ENCODE data around the gene AKIRIN1.

DNA sequence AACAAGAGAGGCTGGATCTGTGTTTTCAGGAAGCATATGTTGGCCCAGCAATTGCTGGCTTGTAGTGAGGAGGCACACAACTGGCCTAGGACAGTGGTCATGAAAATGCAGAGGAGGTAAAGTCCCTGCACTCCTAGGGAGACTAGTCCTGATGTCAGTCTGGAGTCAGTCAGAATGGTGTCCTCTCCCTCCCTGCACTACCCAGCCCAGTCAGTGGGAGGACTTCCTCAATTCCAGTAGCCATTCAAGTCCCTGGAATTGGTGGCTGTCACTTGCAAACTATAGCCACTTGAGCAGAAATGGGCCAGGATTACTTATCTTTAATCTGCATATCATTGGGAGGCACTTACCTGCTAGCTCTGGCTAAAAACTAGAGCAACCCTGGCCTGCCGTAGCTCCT, 53.7 kb downstream of the AKIRIN1 start:
- TF ChIP-seq, protein P1, sequence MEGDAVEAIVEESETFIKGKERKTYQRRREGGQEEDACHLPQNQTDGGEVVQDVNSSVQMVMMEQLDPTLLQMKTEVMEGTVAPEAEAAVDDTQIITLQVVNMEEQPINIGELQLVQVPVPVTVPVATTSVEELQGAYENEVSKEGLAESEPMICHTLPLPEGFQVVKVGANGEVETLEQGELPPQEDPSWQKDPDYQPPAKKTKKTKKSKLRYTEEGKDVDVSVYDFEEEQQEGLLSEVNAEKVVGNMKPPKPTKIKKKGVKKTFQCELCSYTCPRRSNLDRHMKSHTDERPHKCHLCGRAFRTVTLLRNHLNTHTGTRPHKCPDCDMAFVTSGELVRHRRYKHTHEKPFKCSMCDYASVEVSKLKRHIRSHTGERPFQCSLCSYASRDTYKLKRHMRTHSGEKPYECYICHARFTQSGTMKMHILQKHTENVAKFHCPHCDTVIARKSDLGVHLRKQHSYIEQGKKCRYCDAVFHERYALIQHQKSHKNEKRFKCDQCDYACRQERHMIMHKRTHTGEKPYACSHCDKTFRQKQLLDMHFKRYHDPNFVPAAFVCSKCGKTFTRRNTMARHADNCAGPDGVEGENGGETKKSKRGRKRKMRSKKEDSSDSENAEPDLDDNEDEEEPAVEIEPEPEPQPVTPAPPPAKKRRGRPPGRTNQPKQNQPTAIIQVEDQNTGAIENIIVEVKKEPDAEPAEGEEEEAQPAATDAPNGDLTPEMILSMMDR (conservative IDR thresholded peaks at IDR 0.05 in 1 of 2, IDR thresholded peaks at IDR 0.05 in 1 of 2; ENCODE audit: low read depth in 1 of 2, low read length in 2 of 2): no peak
- TF ChIP-seq EZH2 (IDR thresholded peaks at IDR 0.05; ENCODE audit: low read length, missing control alignments): no peak

All from fibroblast of lung (primary cell).